ENCODE results near the gene ARL6IP4. TPM values are rescaled to one million over a fixed set of nuclear protein-coding genes. Genes with fewer than 3 reads are reported as not detected.

The ARL6IP4 gene
- total RNA-seq, 1 donor from 2014 or later: 146 TPM

DNA sequence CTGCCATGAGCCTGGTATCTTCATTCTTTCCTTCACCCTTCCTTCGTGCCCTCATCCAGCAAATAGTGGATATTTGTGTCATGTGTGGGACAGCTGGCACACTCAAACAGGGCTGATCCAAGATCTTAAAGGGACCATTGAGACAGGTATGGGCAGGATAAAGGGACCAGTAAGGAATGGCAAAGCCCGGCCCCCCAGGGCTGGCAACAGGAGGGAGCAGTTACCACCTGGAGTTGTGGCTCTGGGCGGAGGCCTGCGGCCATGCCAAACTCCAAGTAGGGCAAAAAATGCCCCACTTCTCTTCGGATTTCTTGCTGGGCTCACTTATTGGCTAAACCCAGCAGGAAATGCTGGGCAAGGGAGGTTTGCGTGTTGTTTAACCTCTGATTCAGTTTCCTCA is 3.3 kb upstream of the ARL6IP4 start:
- TF ChIP-seq, protein P1, sequence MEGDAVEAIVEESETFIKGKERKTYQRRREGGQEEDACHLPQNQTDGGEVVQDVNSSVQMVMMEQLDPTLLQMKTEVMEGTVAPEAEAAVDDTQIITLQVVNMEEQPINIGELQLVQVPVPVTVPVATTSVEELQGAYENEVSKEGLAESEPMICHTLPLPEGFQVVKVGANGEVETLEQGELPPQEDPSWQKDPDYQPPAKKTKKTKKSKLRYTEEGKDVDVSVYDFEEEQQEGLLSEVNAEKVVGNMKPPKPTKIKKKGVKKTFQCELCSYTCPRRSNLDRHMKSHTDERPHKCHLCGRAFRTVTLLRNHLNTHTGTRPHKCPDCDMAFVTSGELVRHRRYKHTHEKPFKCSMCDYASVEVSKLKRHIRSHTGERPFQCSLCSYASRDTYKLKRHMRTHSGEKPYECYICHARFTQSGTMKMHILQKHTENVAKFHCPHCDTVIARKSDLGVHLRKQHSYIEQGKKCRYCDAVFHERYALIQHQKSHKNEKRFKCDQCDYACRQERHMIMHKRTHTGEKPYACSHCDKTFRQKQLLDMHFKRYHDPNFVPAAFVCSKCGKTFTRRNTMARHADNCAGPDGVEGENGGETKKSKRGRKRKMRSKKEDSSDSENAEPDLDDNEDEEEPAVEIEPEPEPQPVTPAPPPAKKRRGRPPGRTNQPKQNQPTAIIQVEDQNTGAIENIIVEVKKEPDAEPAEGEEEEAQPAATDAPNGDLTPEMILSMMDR (IDR thresholded peaks at IDR 0.05): no peak
- H3K27me3 Mint-ChIP-seq (ENCODE audit: low read depth): no peaks in the 10 kb centered on the region
- H3K4me3 Mint-ChIP-seq (ENCODE audit: unreplicated experiment): no peak overlapping the region
- no peaks in the 10 kb centered on the region for H3K9me3 Mint-ChIP-seq (ENCODE audit: low read depth)
- no peak for DNase-seq (ENCODE audit: low spot score)
- H3K4me1 Mint-ChIP-seq (ENCODE audit: low read depth): peaks cover 47% of the 10 kb centered on the region
- peak overlapping the region; percentile 36 for H3K27ac Mint-ChIP-seq (ENCODE audit: unreplicated experiment)
- H3K36me3 Mint-ChIP-seq (ENCODE audit: low read depth): no peaks in the 10 kb centered on the region

DNA sequence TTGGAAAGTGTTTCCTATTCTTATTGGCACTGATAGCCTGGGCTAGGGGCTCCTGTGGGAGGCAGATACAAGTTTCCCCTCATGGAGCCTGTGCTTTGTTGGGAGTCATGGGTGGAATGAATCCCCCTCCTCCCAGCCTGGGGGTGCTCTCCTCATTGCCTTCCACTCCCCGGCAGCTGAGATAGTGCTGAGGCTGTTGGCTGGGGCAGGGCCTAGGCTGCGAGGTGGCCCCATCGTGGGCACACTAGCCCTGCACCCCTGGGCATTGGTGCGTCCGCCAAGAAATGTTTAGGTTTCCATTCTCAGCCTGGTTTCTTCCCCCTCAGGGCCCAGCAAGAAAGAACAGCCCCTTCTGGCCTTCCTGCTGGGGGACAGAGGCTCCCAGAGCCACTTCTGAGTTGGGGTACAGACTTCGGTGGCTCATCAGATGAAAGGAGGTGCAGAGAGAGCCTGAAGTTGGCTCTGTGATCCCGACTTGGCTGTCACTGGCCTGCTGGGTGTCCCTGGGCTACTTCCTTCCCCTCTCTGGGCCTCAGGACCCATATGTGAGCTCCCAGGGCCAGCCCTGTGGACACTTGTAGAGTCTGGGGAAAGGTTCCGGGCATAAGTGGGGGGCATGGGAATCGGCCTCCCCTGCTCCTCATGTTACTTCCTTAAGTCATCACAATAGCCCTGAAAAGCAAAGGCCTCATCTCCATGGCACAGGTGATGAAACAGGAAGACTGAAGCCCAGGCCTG is 2.7 kb upstream of the ARL6IP4 start:
- Mint-ChIP-seq H3K9me3 (ENCODE audit: low read depth) (no peaks in the 10 kb centered on the region), H3K27me3 (ENCODE audit: low read depth) (no peaks in the 10 kb centered on the region), H3K27ac (ENCODE audit: unreplicated experiment) (peak overlapping the region; percentile 59), H3K4me3 (ENCODE audit: unreplicated experiment) (no peak overlapping the region), H3K36me3 (ENCODE audit: low read depth) (no peaks in the 10 kb centered on the region), H3K4me1 (ENCODE audit: low read depth) (peaks cover 53% of the 10 kb centered on the region)
- TF ChIP-seq, protein P1 (IDR thresholded peaks at IDR 0.05): no peak
- DNase-seq (ENCODE audit: low spot score): no peak

DNA sequence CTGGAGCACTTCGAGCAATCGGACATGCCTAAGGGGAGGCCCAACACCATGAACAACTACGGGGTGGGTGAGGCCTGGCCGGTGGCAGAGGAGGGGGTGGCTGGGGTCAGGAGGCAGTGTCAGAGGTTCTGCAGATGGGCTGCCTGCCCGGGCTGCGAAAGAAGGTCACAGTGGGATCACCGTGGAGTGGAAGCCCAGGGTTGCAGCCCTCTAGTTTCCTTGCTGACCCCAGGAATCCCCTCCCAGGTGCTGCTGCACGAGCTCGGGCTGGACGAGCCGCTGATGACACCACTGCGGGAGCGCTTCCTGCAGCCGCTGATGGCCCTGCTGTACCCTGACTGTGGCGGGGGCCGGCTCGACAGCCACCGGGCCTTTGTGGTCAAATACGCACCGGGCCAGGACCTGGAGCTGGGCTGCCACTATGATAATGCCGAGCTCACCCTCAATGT is 1.9 kb upstream of the ARL6IP4 start:
- H3K4me1 Mint-ChIP-seq (ENCODE audit: low read depth): peaks cover 60% of the 10 kb centered on the region
- H3K27me3 Mint-ChIP-seq (ENCODE audit: low read depth): no peaks in the 10 kb centered on the region
- H3K27ac Mint-ChIP-seq (ENCODE audit: unreplicated experiment): peak overlapping the region; percentile 59
- no peak for DNase-seq (ENCODE audit: low spot score)
- no peak overlapping the region for H3K4me3 Mint-ChIP-seq (ENCODE audit: unreplicated experiment)
- TF ChIP-seq, protein P1 (IDR thresholded peaks at IDR 0.05): no peak
- no peaks in the 10 kb centered on the region for H3K36me3 Mint-ChIP-seq (ENCODE audit: low read depth)
- H3K9me3 Mint-ChIP-seq (ENCODE audit: low read depth): no peaks in the 10 kb centered on the region

DNA sequence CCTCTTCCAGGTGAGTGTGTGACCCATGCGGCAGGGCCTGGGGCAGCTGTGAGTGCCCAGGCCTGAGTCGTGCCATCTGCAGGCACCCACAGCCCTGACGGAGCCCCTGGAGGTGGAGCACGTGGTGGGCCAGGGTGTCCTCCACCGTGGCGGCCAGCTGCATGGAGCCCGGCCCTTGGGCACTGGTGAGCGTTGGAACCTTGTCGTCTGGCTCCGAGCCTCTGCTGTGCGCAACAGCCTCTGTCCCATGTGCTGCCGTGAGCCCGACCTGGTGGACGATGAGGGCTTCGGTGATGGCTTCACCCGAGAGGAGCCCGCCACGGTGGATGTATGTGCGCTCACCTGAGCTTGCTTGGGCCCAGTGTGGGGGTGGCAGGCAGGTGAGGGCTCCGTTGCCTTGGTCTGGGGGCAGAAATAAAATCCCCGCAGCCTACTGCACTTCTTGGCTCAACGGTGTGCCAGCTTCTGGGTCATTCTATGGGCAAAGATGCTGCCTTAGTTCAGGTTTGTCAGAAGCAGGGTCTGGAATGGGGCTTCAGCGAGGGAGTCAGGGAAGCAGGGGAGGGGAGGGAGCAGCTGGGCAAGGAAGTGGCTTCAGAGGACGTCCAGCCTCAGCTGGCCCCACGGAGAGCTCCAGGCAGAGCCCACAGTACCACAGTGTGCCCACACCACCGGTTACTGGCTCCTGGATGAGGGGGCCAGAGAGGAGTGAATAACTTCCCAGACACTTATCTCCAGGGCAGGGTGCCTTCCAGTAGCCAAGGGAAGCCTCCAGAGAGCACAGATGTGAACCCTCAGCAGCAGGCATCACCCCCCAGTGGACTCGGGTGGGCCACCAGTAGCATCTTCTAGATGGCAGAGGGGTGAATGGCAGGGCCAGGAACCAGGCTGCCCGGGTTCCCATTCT is 1.2 kb upstream of the ARL6IP4 start:
- Mint-ChIP-seq H3K4me1 (ENCODE audit: low read depth) (peaks cover 63% of the 10 kb centered on the region), H3K4me3 (ENCODE audit: unreplicated experiment) (peak overlapping the region; percentile 90), H3K36me3 (ENCODE audit: low read depth) (no peaks in the 10 kb centered on the region), H3K9me3 (ENCODE audit: low read depth) (no peaks in the 10 kb centered on the region), H3K27ac (ENCODE audit: unreplicated experiment) (peak overlapping the region; percentile 84), H3K27me3 (ENCODE audit: low read depth) (no peaks in the 10 kb centered on the region)
- TF ChIP-seq, protein P1 (IDR thresholded peaks at IDR 0.05): no peak
- DNase-seq (ENCODE audit: low spot score): no peak

DNA sequence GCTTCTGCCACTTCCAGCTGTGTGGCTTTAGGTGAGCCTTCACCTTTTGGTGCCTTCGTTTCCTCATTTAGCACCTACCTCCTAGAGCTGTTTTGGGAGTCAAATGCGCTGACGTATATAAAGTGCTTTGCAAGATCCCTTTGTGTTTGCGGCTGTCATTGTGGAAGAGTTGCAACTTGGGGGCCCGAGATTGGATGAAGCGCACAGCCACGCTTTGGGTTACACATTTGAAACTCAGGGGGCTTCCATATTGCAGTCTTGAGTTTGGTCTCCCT is 636 bp upstream of the ARL6IP4 start:
- H3K27me3 Mint-ChIP-seq (ENCODE audit: low read depth): no peaks in the 10 kb centered on the region
- H3K4me1 Mint-ChIP-seq (ENCODE audit: low read depth): peaks cover 67% of the 10 kb centered on the region
- peak overlapping the region; percentile 84 for H3K27ac Mint-ChIP-seq (ENCODE audit: unreplicated experiment)
- no peaks in the 10 kb centered on the region for H3K36me3 Mint-ChIP-seq (ENCODE audit: low read depth)
- TF ChIP-seq, protein P1 (IDR thresholded peaks at IDR 0.05): no peak
- DNase-seq (ENCODE audit: low spot score): no peak
- H3K4me3 Mint-ChIP-seq (ENCODE audit: unreplicated experiment): peak overlapping the region; percentile 90
- H3K9me3 Mint-ChIP-seq (ENCODE audit: low read depth): no peaks in the 10 kb centered on the region
